Colonic mucosa (tissue), 4 donors: ENCODE results near the gene NEUROG1. TPM values are rescaled to one million over a fixed set of nuclear protein-coding genes. Genes with fewer than 3 reads are reported as not detected.

Source experiments
- DNase-seq: peaks from one replicate; pipeline ENCODE4 v3.0.0-alpha.2; 2020
- H3K27ac ChIP-seq: fragments of 200-600 bp; one replicate; pipeline ENCODE4 v1.8.0; 2021
- H3K27me3 ChIP-seq: fragments of 200-600 bp; one replicate; pipeline ENCODE4 v1.8.0; 2021
- H3K36me3 ChIP-seq: fragments of 200-600 bp; one replicate; pipeline ENCODE4 v1.8.0; 2021
- H3K4me1 ChIP-seq: fragments of 200-600 bp; one replicate; pipeline ENCODE4 v1.8.0; 2021; ENCODE audit warnings: mild to moderate bottlenecking
- H3K4me3 ChIP-seq: fragments of 200-600 bp; one replicate; pipeline ENCODE4 v1.8.0; 2021
- H3K9ac ChIP-seq, 2 donors: one replicate each; pipeline ENCODE4 v1.7.0; 2013; ENCODE audit warnings: control low read depth in 2 of 2, low read depth in 2 of 2, low read length in 2 of 2
- H3K9me3 ChIP-seq: fragments of 200-600 bp; one replicate; pipeline ENCODE4 v1.8.0; 2021
- CTCF ChIP-seq: fragments of 200-600 bp; IDR thresholded peaks from one replicate; pipeline ENCODE4 v1.8.0; 2022; ENCODE audit warnings: antibody characterized with exemption, mild to moderate bottlenecking
- intact Hi-C: fragments of 100-400 bp; cut with DNase I; formaldehyde crosslinking; loops from one replicate; pipeline ENCODE4 v1.14.1; 2022
- total RNA-seq, 2 donors: library from RNA; stranded (reverse); fragmentation: NEBNext Ultra II Directional in 1 of 2; extraction: Animal tissue kit (Norgen Biotek cat#: 25700) in 1 of 2; gene quantifications; one replicate each; pipeline ENCODE4 v1.2.1, GENCODE V29; 2021
- donor health status: healthy.
- donor health status: DM: no; HTN: no; CAD: no.
- donor health status: DM: no; HTN: no; CAD: no.

Gene NEUROG1
- total RNA-seq, 2 donors from 2014 or later, result not detected

DNA sequence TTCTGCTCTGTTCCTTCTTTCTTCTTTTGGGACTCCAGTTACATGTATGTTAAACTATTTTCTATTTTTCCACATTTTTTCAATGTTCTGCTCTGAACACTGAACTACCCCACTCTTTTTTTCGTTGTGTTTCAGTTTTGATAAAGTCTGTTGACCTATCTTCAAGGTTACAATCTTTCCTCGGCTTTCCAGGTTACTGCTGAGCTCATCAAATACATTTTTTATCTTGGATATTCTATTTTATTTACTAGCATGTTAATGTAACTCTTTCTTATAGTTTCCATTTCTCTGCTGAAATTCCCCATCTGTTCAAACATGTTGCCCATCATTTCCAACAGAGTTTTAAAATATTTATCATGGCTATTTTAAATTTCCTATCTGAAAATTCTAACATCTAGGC, 13.8 kb downstream of the NEUROG1 start:
- no peak overlapping the region for H3K9ac ChIP-seq
- no peak overlapping the region for H3K4me3 ChIP-seq
- intact Hi-C loops, result no loop called here
- DNase-seq, result no peak
- H3K27ac ChIP-seq, result no peak overlapping the region
- TF ChIP-seq CTCF, result no peak
- H3K27me3 ChIP-seq, result peaks cover 4% of the 10 kb centered on the region
- H3K36me3 ChIP-seq, result no peaks in the 10 kb centered on the region
- H3K9me3 ChIP-seq, result no peaks in the 10 kb centered on the region
- H3K4me1 ChIP-seq, result no peaks in the 10 kb centered on the region

- H3K4me1 ChIP-seq, result no peaks in the 10 kb centered on the region
- H3K27me3 ChIP-seq, result peaks cover 4% of the 10 kb centered on the region
- no peak for DNase-seq
- intact Hi-C loops, result no loop called here
- no peak overlapping the region for H3K9ac ChIP-seq
- H3K36me3 ChIP-seq, result no peaks in the 10 kb centered on the region
- H3K4me3 ChIP-seq, result no peak overlapping the region
- H3K27ac ChIP-seq, result no peak overlapping the region
- H3K9me3 ChIP-seq, result no peaks in the 10 kb centered on the region
- TF ChIP-seq CTCF, result no peak
These were observed 18.1 kb downstream of the NEUROG1 start for GRCh38 chr5:135517631-135518030.

DNA sequence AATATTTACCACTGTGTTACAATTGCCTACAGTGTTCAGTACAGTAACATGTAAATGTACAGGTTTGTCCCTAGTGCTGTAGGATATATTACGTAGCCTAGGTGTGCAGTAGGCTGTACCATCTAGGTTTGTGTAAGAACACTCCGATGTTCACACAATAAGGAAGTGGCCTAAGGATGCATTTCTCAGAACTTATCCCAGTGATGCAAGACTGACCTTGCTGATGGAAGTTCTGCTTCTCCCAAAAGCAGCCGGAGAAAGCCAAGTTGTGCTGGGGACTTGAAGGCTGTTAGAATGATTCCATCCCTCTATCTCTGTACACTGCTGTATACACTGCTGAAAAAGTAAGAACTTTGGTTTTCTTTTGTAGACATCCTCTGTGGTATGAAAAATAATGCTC, 21.6 kb downstream of the NEUROG1 start:
- H3K4me3 ChIP-seq, result no peak overlapping the region

DNA sequence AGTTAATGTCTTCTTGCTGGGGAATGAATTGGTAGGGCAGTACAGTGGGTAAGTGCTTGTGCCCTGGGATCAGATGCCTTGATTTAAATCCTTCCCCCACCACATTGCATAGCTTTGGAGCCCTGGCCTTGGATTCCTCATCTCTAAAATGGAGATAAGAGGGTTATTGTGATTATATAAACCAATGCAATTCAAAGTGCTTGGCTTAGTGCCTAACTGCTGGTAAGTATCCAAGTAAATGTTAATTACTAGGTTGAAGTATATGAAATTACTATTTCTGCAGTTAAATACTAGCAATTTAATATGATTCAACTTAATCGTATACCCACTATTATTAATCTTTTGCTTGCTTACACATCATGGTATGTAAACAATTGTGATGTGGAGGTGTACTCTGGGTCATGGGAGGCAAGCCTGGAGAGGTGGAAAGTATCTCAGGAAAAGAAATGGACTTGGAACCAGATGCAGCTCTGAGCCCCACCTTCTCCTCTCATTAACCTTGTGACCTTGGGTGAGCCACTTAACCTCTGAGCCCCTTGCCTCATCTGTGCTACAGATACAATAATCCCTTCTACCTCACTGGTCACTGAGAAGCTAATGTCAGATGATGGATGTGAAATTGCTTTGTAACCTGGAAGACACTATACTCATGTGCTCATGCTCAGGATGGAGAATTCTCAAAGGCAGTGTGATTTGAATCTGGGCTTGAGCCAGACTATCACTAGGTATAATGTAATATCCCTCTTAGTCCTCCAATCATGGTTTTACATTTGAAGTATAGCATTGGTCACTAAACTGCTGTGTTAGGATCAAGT, 23.8 kb downstream of the NEUROG1 start:
- no peaks in the 10 kb centered on the region for H3K9me3 ChIP-seq
- intact Hi-C loops, result no loop called here

More for the DNA sequence above, 21.6 kb downstream of the NEUROG1 start:
- peaks cover 1% of the 10 kb centered on the region for H3K27me3 ChIP-seq
- no peaks in the 10 kb centered on the region for H3K9me3 ChIP-seq
- no peaks in the 10 kb centered on the region for H3K36me3 ChIP-seq
- intact Hi-C loops, result no loop called here
- no peaks in the 10 kb centered on the region for H3K4me1 ChIP-seq
- no peak overlapping the region for H3K9ac ChIP-seq
- no peak for TF ChIP-seq CTCF
- DNase-seq, result no peak
- H3K27ac ChIP-seq, result no peak overlapping the region

DNA sequence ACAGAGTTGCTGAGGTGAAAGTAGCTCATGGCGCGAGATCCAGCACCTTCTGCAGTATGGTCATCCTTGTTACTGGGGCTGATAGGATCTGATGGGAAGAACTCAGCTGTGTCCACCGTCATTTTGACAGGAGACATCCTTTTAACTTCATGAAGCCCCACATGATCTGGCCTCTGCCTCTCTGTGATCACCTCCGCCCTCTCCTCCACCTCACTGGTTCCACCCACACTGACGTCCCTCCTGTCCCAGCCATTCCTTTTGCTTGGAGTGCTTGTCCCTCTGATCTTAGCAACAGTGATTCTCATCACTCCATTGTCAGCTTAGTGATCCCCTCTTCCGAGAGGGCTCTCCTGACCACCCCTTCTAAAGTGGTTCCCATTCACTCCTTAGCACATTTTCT, 25.8 kb downstream of the NEUROG1 start:
- Histone ChIP-seq H3K9me3 (no peaks in the 10 kb centered on the region), H3K27ac (no peak overlapping the region), H3K9ac (no peak overlapping the region), H3K27me3 (peaks cover 11% of the 10 kb centered on the region), H3K4me1 (no peaks in the 10 kb centered on the region), H3K4me3 (no peak overlapping the region), H3K36me3 (no peaks in the 10 kb centered on the region)
- TF ChIP-seq CTCF, result no peak
- intact Hi-C loops, result no loop called here
- DNase-seq, result no peak

More for the DNA sequence above, 23.8 kb downstream of the NEUROG1 start:
- Histone ChIP-seq H3K36me3 (no peaks in the 10 kb centered on the region), H3K4me1 (no peaks in the 10 kb centered on the region), H3K27me3 (peaks cover 10% of the 10 kb centered on the region), H3K9ac (no peak overlapping the region), H3K4me3 (no peak overlapping the region), H3K27ac (no peak overlapping the region)
- TF ChIP-seq CTCF, result no peak
- DNase-seq, result no peak
